ENCODE results near the gene WDR88.

Gene WDR88

DNA sequence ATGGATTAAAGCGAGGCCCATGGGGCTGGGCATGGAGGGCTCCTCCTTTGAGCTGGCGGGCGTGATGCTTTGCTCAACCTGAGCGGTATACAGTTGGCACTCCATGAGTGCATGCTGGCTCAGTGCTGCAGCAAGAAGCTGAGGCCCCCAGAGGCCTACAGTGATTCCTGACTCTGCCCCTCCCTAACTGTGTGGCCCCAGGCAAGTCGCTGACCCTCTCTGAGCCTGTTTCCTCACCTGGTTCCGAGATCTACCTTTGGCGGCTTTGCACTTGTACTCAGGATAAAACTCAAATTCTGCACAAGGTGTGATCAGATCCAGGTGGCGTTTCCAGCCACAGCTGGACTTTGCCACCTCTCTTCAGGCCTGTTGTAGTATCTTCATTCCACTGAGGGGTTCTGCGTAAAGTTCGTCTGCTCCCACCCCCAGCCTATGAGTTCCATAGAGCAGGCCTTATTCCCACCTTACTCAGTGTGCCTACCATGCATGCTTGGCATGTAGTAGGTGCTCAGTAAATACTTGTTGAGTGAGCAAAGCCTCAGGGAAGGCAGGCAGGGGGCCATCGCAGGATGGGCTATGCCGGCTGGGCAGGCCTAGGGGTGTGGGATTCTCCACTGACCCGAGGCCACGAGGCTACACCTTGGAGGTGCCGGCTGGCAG, 70.1 kb downstream of the WDR88 start:
- no peak overlapping the region for H3K4me3 ChIP-seq (replicated peaks; ENCODE audit: low read depth, low read length)
- DNase-seq (ENCODE audit: extremely low read depth, low read depth) = no peak
- TF ChIP-seq, protein P1, sequence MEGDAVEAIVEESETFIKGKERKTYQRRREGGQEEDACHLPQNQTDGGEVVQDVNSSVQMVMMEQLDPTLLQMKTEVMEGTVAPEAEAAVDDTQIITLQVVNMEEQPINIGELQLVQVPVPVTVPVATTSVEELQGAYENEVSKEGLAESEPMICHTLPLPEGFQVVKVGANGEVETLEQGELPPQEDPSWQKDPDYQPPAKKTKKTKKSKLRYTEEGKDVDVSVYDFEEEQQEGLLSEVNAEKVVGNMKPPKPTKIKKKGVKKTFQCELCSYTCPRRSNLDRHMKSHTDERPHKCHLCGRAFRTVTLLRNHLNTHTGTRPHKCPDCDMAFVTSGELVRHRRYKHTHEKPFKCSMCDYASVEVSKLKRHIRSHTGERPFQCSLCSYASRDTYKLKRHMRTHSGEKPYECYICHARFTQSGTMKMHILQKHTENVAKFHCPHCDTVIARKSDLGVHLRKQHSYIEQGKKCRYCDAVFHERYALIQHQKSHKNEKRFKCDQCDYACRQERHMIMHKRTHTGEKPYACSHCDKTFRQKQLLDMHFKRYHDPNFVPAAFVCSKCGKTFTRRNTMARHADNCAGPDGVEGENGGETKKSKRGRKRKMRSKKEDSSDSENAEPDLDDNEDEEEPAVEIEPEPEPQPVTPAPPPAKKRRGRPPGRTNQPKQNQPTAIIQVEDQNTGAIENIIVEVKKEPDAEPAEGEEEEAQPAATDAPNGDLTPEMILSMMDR (IDR thresholded peaks at IDR 0.05; ENCODE audit: low read depth, low read length, missing control alignments) = no peak

DNA sequence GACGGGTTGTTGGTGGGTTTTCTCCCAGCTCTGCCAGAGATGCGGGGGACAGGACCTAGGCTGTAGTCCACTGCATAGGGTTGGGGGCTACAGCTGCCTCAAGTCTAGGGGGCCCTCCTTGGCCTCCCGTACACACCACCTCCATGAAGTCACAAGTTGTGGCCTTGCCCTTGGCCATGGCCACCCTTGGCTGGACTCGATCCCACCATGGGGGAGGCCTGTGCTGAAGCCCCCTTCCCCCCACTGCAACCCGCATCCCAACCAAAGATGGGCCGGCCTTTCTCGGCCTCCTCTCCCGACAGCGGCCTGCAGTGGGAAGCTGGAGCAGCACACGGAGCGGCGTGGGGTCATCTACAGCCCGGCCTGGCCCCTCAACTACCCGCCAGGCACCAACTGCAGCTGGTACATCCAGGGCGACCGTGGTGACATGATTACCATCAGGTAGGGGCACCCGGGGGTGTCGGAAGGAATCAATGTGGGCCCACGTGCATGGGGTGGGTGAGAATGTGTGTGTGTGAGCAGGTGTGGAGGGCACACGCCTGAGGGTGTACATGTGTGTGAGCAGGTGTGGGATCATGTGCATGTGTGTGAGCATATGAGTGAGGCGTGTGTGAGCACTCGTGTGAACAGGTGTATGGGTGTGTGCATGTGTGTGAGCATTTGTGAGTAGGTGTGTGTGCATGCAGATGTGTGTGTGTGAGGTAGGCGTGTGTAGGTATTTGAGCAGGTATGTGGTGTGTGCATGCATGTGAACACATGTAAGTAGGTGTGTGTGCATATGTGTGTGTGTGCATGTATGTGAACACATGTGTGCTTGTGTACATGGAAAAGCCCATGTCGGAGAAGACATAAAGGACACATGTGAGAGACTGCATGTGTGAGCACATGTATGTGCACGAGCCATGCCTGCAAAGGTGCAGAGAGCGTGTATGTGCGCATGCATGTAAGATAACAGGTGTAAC, 70.9 kb downstream of the WDR88 start:
- no peak overlapping the region for H3K4me3 ChIP-seq (replicated peaks; ENCODE audit: low read depth, low read length)
- TF ChIP-seq, protein P1 (IDR thresholded peaks at IDR 0.05; ENCODE audit: low read depth, low read length, missing control alignments) = no peak
- DNase-seq (ENCODE audit: extremely low read depth, low read depth) = no peak

DNA sequence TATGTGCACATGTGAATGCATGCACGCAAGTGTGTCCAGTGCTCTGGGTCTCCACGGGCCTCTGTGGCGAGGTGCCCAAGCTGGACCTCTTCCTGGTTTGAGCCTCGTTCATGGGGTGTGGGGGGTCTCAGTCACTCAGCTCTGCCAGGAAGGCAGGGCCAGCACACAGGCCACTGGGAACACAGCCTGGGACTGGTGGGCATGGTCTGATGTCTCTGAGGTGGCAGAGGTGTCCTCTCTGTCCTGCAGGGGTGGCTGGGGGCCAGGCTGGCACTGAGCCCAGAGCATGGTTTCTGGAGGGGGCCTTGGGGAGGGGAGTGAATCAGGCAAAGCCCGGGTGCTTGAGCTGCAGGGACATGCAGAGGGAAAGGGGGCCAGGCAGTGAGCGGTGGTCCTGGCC, 71.6 kb downstream of the WDR88 start:
- TF ChIP-seq, protein P1 (IDR thresholded peaks at IDR 0.05; ENCODE audit: low read depth, low read length, missing control alignments) = no peak
- H3K4me3 ChIP-seq (replicated peaks; ENCODE audit: low read depth, low read length) = no peak overlapping the region
- DNase-seq (ENCODE audit: extremely low read depth, low read depth) = no peak

GRCh38 chr19:33204136-33204973, 72.4 kb downstream of the WDR88 start:
- TF ChIP-seq, protein P1 (IDR thresholded peaks at IDR 0.05; ENCODE audit: low read depth, low read length, missing control alignments) = no peak

DNA sequence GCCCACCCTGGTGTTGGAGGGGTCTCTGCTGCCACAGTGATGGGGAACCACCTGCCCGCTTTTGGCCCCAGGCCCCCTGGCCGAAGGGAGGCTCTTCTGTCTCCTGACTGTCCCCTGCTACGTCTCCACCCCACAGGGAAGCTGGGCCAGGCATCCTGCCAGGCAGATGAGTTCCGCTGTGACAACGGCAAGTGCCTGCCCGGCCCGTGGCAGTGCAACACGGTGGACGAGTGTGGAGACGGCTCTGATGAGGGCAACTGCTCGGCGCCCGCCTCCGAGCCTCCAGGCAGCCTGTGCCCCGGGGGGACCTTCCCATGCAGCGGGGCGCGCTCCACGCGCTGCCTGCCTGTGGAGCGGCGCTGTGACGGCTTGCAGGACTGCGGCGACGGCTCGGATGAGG, 73.2 kb downstream of the WDR88 start:
- H3K4me3 ChIP-seq (replicated peaks; ENCODE audit: low read depth, low read length) = no peak overlapping the region
- TF ChIP-seq, protein P1 (IDR thresholded peaks at IDR 0.05; ENCODE audit: low read depth, low read length, missing control alignments) = no peak
- no peak for DNase-seq (ENCODE audit: extremely low read depth, low read depth)

More at GRCh38 chr19:33204136-33204973, 72.4 kb downstream of the WDR88 start:
- no peak overlapping the region for H3K4me3 ChIP-seq (replicated peaks; ENCODE audit: low read depth, low read length)
- DNase-seq (ENCODE audit: extremely low read depth, low read depth) = no peak

- no peak overlapping the region for H3K4me3 ChIP-seq (replicated peaks; ENCODE audit: low read depth, low read length)
- TF ChIP-seq, protein P1 (IDR thresholded peaks at IDR 0.05; ENCODE audit: low read depth, low read length, missing control alignments) = no peak
- DNase-seq (ENCODE audit: extremely low read depth, low read depth) = no peak
These were observed 73.8 kb downstream of the WDR88 start for GRCh38 chr19:33205531-33206260.

Data from HFF-Myc (cell line).